ENCODE data around the gene ARHGAP18.

The ARHGAP18 gene

GRCh38 chr6:129617986-129618385 lies 92.0 kb downstream of the ARHGAP18 start:
- in situ Hi-C loops (cut with MboI; ENCODE audit: low pct_unique_long_range_greater_than_20kb, low sequenced_read_pairs, unreplicated experiment), result no loop called here
- DNase-seq (ENCODE audit: low spot score), result no peak
- TF ChIP-seq CTCF (IDR thresholded peaks at IDR 0.05; ENCODE audit: extremely low read depth, insufficient read depth, missing control alignments), result no peak

- no peak for DNase-seq (ENCODE audit: low spot score)
- TF ChIP-seq CTCF (IDR thresholded peaks at IDR 0.05; ENCODE audit: extremely low read depth, insufficient read depth, missing control alignments), result no peak
- in situ Hi-C loops (cut with MboI; ENCODE audit: low pct_unique_long_range_greater_than_20kb, low sequenced_read_pairs, unreplicated experiment), result no loop called here
Observed at GRCh38 chr6:129615496-129615895, 94.5 kb downstream of the ARHGAP18 start.

- no peak for DNase-seq (ENCODE audit: low spot score)
- in situ Hi-C loops (cut with MboI; ENCODE audit: low pct_unique_long_range_greater_than_20kb, low sequenced_read_pairs, unreplicated experiment), result no loop called here
- no peak for TF ChIP-seq CTCF (IDR thresholded peaks at IDR 0.05; ENCODE audit: extremely low read depth, insufficient read depth, missing control alignments)
Observed at GRCh38 chr6:129615020-129615419, 95.0 kb downstream of the ARHGAP18 start.

GRCh38 chr6:129614464-129614863 lies 95.5 kb downstream of the ARHGAP18 start:
- DNase-seq (ENCODE audit: low spot score), result no peak
- TF ChIP-seq CTCF (IDR thresholded peaks at IDR 0.05; ENCODE audit: extremely low read depth, insufficient read depth, missing control alignments), result no peak
- in situ Hi-C loops (cut with MboI; ENCODE audit: low pct_unique_long_range_greater_than_20kb, low sequenced_read_pairs, unreplicated experiment), result no loop called here

- no peak for TF ChIP-seq CTCF (IDR thresholded peaks at IDR 0.05; ENCODE audit: extremely low read depth, insufficient read depth, missing control alignments)
- in situ Hi-C loops (cut with MboI; ENCODE audit: low pct_unique_long_range_greater_than_20kb, low sequenced_read_pairs, unreplicated experiment), result no loop called here
- DNase-seq (ENCODE audit: low spot score), result no peak
Observed at GRCh38 chr6:129612440-129612839, 97.5 kb downstream of the ARHGAP18 start.

- no peak for TF ChIP-seq CTCF (IDR thresholded peaks at IDR 0.05; ENCODE audit: extremely low read depth, insufficient read depth, missing control alignments)
- no peak for DNase-seq (ENCODE audit: low spot score)
- in situ Hi-C loops (cut with MboI; ENCODE audit: low pct_unique_long_range_greater_than_20kb, low sequenced_read_pairs, unreplicated experiment), result no loop called here
Observed at GRCh38 chr6:129609635-129610034, 100.3 kb downstream of the ARHGAP18 start.
